WTC11 (cell line): ENCODE measurements around the gene RFC5. TPM values are rescaled to one million over a fixed set of nuclear protein-coding genes. Genes with fewer than 3 reads are reported as not detected.

Experiments
- ATAC-seq: fragments of 200-7000 bp; cut with Tn5 transposase; 2 replicates; pipeline ENCODE4 v1.10.0; 2021; ENCODE audit warnings: mild to moderate bottlenecking, moderate library complexity
- CTCF ChIA-PET: fragments of 300-600 bp; sonication (Branson Sonifier 250); formaldehyde crosslinking; loops from one replicate; lab custom pipeline; 2021; ENCODE audit warnings: antibody characterized with exemption; lab: Charles Lee
- POLR2A ChIA-PET: fragments of 350-600 bp; sonication (Branson Sonifier 250); formaldehyde crosslinking; loops from one replicate; lab custom pipeline; 2021; ENCODE audit warnings: antibody characterized with exemption; lab: Charles Lee
- DNase-seq: peaks from one replicate; pipeline ENCODE4 v3.0.0; 2021; ENCODE audit warnings: low spot score
- H3K27ac Mint-ChIP-seq: 2 replicates; pipeline ENCODE4 v1.8.0; 2021; ENCODE audit warnings: mixed read lengths
- H3K27me3 Mint-ChIP-seq: 2 replicates; pipeline ENCODE4 v1.8.0; 2021; ENCODE audit warnings: low read depth, mild to moderate bottlenecking, moderate library complexity, mixed read lengths
- H3K36me3 Mint-ChIP-seq: 2 replicates; pipeline ENCODE4 v1.8.0; 2021; ENCODE audit warnings: mixed read lengths
- H3K4me1 Mint-ChIP-seq: 2 replicates; pipeline ENCODE4 v1.8.0; 2022; ENCODE audit warnings: mixed read lengths
- H3K4me3 Mint-ChIP-seq: 2 replicates; pipeline ENCODE4 v1.8.0; 2021; ENCODE audit warnings: mild to moderate bottlenecking, moderate library complexity, mixed read lengths
- H3K9me3 Mint-ChIP-seq: 2 replicates; pipeline ENCODE4 v1.8.0; 2021; ENCODE audit warnings: mixed read lengths
- CBFB ChIP-seq: sonication (generic); formaldehyde crosslinking; IDR thresholded peaks from 2 replicates; pipeline ENCODE4 v1.8.1; 2022; ENCODE audit warnings: mild to moderate bottlenecking, low read depth, missing genetic modification reagents
- IRF2 ChIP-seq: sonication (generic); formaldehyde crosslinking; IDR thresholded peaks from 2 replicates; pipeline ENCODE4 v1.8.0; 2022; ENCODE audit warnings: low read depth, missing genetic modification reagents, borderline replicate concordance
- MYBL2 ChIP-seq: sonication (generic); formaldehyde crosslinking; IDR thresholded peaks from 2 replicates; pipeline ENCODE4 v1.8.1; 2023; ENCODE audit warnings: mild to moderate bottlenecking, moderate library complexity, missing genetic modification reagents
- SP1 ChIP-seq: sonication (generic); formaldehyde crosslinking; conservative IDR thresholded peaks from 2 replicates; pipeline ENCODE4 v1.8.1; 2022; ENCODE audit warnings: missing genetic modification reagents
- ZNF138 ChIP-seq: sonication (generic); formaldehyde crosslinking; conservative IDR thresholded peaks from 2 replicates; pipeline ENCODE4 v1.8.1; 2022; ENCODE audit warnings: mild to moderate bottlenecking, moderate library complexity, missing genetic modification reagents
- ZNF416 ChIP-seq: fragments of 250-450 bp; sonication (Bioruptor Pico); IDR thresholded peaks from 2 replicates; pipeline ENCODE4 v1.9.0; 2021; ENCODE audit warnings: mild to moderate bottlenecking, inconsistent platforms
- total RNA-seq: library from RNA; stranded (reverse); gene quantifications from 3 replicates; pipeline ENCODE4 v1.2.3, GENCODE V29; 2021
- TF ChIP-seq, protein P1 (sequence below): sonication (generic); formaldehyde crosslinking; IDR thresholded peaks from 2 replicates; pipeline ENCODE4 v1.8.1; 2023; ENCODE audit warnings: mild to moderate bottlenecking, missing genetic modification reagents
- TF ChIP-seq, protein P2 (sequence below): fragments of 250-450 bp; sonication (Bioruptor Pico); IDR thresholded peaks from 2 replicates; pipeline ENCODE4 v1.8.0; 2021; ENCODE audit warnings: mild to moderate bottlenecking
- TF ChIP-seq, protein P3 (sequence below): sonication (generic); formaldehyde crosslinking; IDR thresholded peaks from 2 replicates; pipeline ENCODE4 v1.8.1; 2022; ENCODE audit warnings: low read depth, missing genetic modification reagents, borderline replicate concordance
- TF ChIP-seq, protein P4 (sequence below): sonication (generic); formaldehyde crosslinking; IDR thresholded peaks from 2 replicates; pipeline ENCODE4 v1.8.1; 2023; ENCODE audit warnings: mild to moderate bottlenecking, missing genetic modification reagents, moderate library complexity
- TF ChIP-seq, protein P5 (sequence below): sonication (generic); formaldehyde crosslinking; IDR thresholded peaks from 2 replicates; pipeline ENCODE4 v1.8.0; 2023; ENCODE audit warnings: missing genetic modification reagents, mild to moderate bottlenecking, borderline replicate concordance
- TF ChIP-seq, protein P6 (sequence below): sonication (generic); formaldehyde crosslinking; IDR thresholded peaks from 2 replicates; pipeline ENCODE4 v1.8.0; 2022; ENCODE audit warnings: mild to moderate bottlenecking, missing genetic modification reagents
- TF ChIP-seq, protein P7 (sequence below): sonication (generic); formaldehyde crosslinking; IDR thresholded peaks from 2 replicates; pipeline ENCODE4 v1.8.0; 2022; ENCODE audit warnings: mild to moderate bottlenecking, missing genetic modification reagents
- TF ChIP-seq, protein P8 (sequence below): sonication (generic); formaldehyde crosslinking; IDR thresholded peaks from 2 replicates; pipeline ENCODE4 v1.8.1; 2022; ENCODE audit warnings: mild to moderate bottlenecking, moderate library complexity, missing genetic modification reagents
- TF ChIP-seq, protein P9 (sequence below): fragments of 250-450 bp; sonication (Bioruptor Pico); IDR thresholded peaks from 2 replicates; pipeline ENCODE4 v1.9.0; 2021; ENCODE audit warnings: mild to moderate bottlenecking

The RFC5 gene
- total RNA-seq, 1 experiment from 2014 or later: 35.2 TPM

DNA sequence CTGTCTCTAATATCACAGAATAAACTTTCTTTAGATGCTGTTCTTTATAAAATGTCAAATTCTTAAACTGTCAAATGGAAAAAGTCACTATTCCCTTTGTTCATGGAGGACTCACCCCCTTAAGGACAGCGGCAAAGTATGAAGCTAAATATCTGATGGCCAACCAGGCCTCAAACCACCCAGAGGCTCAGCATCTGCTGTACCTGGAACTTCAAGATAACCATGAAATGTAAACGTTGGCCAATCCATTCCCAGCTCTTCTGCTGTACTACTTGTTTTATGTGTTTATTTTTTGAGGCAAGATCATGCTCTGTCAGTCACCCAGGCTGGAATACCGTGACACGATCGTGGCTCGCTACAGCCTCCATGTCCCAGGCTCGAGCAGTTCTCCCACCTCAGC, 15.7 kb downstream of the RFC5 start:
- no peak overlapping the region for H3K4me3 Mint-ChIP-seq
- DNase-seq (no peak), ATAC-seq (no peak)
- H3K4me1 Mint-ChIP-seq: no peaks in the 10 kb centered on the region; the same call in 1 of the 2 replicates
- H3K36me3 Mint-ChIP-seq: peaks cover 78% of the 10 kb centered on the region
- H3K27ac Mint-ChIP-seq: peak overlapping the region; percentile 41; the same call in 1 of the 2 replicates
- ChIA-PET POLR2A (no interaction called here), CTCF (interaction anchor here (0.8 to 1.8 kb wide), 2 partner anchors 87 to 157 kb away, joined by 3 to 5 read pairs; no protein-coding TSS in a partner anchor)
- H3K27me3 Mint-ChIP-seq: no peaks in the 10 kb centered on the region
- TF ChIP-seq, protein P1, sequence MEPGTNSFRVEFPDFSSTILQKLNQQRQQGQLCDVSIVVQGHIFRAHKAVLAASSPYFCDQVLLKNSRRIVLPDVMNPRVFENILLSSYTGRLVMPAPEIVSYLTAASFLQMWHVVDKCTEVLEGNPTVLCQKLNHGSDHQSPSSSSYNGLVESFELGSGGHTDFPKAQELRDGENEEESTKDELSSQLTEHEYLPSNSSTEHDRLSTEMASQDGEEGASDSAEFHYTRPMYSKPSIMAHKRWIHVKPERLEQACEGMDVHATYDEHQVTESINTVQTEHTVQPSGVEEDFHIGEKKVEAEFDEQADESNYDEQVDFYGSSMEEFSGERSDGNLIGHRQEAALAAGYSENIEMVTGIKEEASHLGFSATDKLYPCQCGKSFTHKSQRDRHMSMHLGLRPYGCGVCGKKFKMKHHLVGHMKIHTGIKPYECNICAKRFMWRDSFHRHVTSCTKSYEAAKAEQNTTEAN (CRISPR knock-in tag): no peak
- TF ChIP-seq, protein P2, sequence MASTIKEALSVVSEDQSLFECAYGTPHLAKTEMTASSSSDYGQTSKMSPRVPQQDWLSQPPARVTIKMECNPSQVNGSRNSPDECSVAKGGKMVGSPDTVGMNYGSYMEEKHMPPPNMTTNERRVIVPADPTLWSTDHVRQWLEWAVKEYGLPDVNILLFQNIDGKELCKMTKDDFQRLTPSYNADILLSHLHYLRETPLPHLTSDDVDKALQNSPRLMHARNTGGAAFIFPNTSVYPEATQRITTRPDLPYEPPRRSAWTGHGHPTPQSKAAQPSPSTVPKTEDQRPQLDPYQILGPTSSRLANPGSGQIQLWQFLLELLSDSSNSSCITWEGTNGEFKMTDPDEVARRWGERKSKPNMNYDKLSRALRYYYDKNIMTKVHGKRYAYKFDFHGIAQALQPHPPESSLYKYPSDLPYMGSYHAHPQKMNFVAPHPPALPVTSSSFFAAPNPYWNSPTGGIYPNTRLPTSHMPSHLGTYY (CRISPR knock-in tag): no peak
- TF ChIP-seq ZNF138 (CRISPR knock-in tag): no peak
- TF ChIP-seq, protein P3, sequence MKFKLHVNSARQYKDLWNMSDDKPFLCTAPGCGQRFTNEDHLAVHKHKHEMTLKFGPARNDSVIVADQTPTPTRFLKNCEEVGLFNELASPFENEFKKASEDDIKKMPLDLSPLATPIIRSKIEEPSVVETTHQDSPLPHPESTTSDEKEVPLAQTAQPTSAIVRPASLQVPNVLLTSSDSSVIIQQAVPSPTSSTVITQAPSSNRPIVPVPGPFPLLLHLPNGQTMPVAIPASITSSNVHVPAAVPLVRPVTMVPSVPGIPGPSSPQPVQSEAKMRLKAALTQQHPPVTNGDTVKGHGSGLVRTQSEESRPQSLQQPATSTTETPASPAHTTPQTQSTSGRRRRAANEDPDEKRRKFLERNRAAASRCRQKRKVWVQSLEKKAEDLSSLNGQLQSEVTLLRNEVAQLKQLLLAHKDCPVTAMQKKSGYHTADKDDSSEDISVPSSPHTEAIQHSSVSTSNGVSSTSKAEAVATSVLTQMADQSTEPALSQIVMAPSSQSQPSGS (CRISPR knock-in tag): no peak
- TF ChIP-seq, protein P4, sequence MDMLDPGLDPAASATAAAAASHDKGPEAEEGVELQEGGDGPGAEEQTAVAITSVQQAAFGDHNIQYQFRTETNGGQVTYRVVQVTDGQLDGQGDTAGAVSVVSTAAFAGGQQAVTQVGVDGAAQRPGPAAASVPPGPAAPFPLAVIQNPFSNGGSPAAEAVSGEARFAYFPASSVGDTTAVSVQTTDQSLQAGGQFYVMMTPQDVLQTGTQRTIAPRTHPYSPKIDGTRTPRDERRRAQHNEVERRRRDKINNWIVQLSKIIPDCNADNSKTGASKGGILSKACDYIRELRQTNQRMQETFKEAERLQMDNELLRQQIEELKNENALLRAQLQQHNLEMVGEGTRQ (CRISPR knock-in tag): no peak
- TF ChIP-seq, protein P5, sequence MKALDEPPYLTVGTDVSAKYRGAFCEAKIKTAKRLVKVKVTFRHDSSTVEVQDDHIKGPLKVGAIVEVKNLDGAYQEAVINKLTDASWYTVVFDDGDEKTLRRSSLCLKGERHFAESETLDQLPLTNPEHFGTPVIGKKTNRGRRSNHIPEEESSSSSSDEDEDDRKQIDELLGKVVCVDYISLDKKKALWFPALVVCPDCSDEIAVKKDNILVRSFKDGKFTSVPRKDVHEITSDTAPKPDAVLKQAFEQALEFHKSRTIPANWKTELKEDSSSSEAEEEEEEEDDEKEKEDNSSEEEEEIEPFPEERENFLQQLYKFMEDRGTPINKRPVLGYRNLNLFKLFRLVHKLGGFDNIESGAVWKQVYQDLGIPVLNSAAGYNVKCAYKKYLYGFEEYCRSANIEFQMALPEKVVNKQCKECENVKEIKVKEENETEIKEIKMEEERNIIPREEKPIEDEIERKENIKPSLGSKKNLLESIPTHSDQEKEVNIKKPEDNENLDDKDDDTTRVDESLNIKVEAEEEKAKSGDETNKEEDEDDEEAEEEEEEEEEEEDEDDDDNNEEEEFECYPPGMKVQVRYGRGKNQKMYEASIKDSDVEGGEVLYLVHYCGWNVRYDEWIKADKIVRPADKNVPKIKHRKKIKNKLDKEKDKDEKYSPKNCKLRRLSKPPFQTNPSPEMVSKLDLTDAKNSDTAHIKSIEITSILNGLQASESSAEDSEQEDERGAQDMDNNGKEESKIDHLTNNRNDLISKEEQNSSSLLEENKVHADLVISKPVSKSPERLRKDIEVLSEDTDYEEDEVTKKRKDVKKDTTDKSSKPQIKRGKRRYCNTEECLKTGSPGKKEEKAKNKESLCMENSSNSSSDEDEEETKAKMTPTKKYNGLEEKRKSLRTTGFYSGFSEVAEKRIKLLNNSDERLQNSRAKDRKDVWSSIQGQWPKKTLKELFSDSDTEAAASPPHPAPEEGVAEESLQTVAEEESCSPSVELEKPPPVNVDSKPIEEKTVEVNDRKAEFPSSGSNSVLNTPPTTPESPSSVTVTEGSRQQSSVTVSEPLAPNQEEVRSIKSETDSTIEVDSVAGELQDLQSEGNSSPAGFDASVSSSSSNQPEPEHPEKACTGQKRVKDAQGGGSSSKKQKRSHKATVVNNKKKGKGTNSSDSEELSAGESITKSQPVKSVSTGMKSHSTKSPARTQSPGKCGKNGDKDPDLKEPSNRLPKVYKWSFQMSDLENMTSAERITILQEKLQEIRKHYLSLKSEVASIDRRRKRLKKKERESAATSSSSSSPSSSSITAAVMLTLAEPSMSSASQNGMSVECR (CRISPR knock-in tag): no peak
- TF ChIP-seq CBFB (CRISPR knock-in tag): no peak
- no peak for TF ChIP-seq IRF2 (CRISPR knock-in tag)
- H3K9me3 Mint-ChIP-seq: no peaks in the 10 kb centered on the region

DNA sequence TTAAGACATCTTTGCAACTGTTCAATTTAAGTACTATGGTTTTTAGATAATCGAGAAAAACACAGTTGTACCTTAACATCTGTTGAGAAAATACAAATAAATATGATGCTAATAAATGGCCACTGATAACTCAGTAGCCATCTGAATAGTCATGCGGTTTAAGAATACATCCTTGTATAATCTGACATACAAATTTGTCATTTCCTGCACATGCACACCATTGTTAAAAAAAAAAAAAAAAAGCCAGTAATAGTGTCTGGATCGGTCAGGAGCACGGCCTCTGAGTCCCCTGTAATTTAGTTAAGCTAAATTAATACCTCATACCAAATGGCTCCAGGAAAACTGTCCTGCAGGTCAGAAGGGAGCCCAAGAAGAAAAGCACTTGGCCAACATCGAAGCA, 16.8 kb downstream of the RFC5 start:
- ChIA-PET POLR2A (interaction anchor here (0.8 kb wide), 1 partner anchor 11 kb away, joined by 3 read pairs; no protein-coding TSS in a partner anchor), CTCF (interaction anchor here (0.7 to 2.7 kb wide), 3 partner anchors 86 to 158 kb away, joined by 3 to 32 read pairs (median 4); no protein-coding TSS in a partner anchor)
- ATAC-seq: no peak
- Mint-ChIP-seq H3K9me3 (no peaks in the 10 kb centered on the region), H3K4me3 (no peak overlapping the region), H3K4me1 (no peaks in the 10 kb centered on the region; the same call in 1 of the 2 replicates), H3K36me3 (peaks cover 77% of the 10 kb centered on the region), H3K27me3 (no peaks in the 10 kb centered on the region), H3K27ac (no peak overlapping the region)
- DNase-seq: no peak
- TF ChIP-seq, protein P6, sequence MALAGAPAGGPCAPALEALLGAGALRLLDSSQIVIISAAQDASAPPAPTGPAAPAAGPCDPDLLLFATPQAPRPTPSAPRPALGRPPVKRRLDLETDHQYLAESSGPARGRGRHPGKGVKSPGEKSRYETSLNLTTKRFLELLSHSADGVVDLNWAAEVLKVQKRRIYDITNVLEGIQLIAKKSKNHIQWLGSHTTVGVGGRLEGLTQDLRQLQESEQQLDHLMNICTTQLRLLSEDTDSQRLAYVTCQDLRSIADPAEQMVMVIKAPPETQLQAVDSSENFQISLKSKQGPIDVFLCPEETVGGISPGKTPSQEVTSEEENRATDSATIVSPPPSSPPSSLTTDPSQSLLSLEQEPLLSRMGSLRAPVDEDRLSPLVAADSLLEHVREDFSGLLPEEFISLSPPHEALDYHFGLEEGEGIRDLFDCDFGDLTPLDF (CRISPR knock-in tag): no peak
- TF ChIP-seq MYBL2 (CRISPR knock-in tag) (no peak), ZNF416 (CRISPR knock-in tag) (no peak), SP1 (CRISPR knock-in tag) (no peak)
- TF ChIP-seq, protein P7, sequence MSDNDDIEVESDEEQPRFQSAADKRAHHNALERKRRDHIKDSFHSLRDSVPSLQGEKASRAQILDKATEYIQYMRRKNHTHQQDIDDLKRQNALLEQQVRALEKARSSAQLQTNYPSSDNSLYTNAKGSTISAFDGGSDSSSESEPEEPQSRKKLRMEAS (CRISPR knock-in tag): no peak
- TF ChIP-seq, protein P3 (CRISPR knock-in tag): no peak
- TF ChIP-seq, protein P1 (CRISPR knock-in tag): no peak
- TF ChIP-seq, protein P8, sequence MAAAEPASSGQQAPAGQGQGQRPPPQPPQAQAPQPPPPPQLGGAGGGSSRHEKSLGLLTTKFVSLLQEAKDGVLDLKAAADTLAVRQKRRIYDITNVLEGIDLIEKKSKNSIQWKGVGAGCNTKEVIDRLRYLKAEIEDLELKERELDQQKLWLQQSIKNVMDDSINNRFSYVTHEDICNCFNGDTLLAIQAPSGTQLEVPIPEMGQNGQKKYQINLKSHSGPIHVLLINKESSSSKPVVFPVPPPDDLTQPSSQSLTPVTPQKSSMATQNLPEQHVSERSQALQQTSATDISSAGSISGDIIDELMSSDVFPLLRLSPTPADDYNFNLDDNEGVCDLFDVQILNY (CRISPR knock-in tag): no peak
- TF ChIP-seq, protein P9, sequence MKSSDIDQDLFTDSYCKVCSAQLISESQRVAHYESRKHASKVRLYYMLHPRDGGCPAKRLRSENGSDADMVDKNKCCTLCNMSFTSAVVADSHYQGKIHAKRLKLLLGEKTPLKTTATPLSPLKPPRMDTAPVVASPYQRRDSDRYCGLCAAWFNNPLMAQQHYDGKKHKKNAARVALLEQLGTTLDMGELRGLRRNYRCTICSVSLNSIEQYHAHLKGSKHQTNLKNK (CRISPR knock-in tag): no peak
- TF ChIP-seq, protein P4 (CRISPR knock-in tag): no peak
